Measurements from ENCODE around the gene AKAP8. TPM values are rescaled to one million over a fixed set of nuclear protein-coding genes. Genes with fewer than 3 reads are reported as not detected.

Gene AKAP8
- total and polyA plus RNA-seq, 8 donors: 9.5 to 38.7 (median 21.4) TPM

GRCh38 chr19:15330801-15331418 is 48.7 kb downstream of the AKAP8 start:
- TF ChIP-seq POLR2AphosphoS5 (IDR thresholded peaks at IDR 0.05) (peak in 1 of 3 donors; percentile 39), POLR2A (IDR thresholded peaks at IDR 0.05) (no peak)
- H3K27ac ChIP-seq: peak overlapping the region; percentile 92 to 99 (median 98)
- H3K36me3 ChIP-seq: no peaks in the 10 kb centered on the region
- intact Hi-C loops (cut with DNase I; ENCODE audit: low total_unique reads): no loop called here
- peak in 1 of 2 donors; percentile 65 for DNase-seq
- H3K4me1 ChIP-seq: peaks cover 57 to 70% (median 61%) of the 10 kb centered on the region in 4 donors
- peak overlapping the region; percentile 85 to 94 (median 92) for H3K4me3 ChIP-seq
- H3K9me3 ChIP-seq: no peaks in the 10 kb centered on the region
- no peaks in the 10 kb centered on the region for H3K27me3 ChIP-seq
- WGBS, 5 donors: 5 to 6% (median 5%) methylated on average over 17 of the region's 17 CpGs

DNA sequence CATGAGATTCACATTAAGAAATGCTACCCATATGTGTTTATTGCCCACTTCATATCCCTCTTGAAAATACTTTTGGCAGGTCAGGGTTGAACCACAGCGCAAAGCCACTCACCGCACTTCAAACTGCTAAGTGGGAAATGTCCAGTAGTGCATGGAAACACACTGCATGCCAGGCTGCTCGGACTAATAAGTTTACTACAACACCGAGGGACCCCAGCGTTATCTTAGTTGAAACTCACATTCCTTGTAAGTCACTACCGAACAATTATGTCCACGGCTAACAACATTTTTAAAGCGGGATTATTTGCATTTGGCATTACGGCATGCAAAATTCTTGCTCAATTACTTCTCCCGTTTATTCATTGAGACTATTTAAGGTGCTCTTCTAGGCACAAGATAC is 51.3 kb downstream of the AKAP8 start:
- 56 to 66% (median 62%) methylated on average over 10 of the region's 10 CpGs for WGBS, 5 donors
- intact Hi-C loops (cut with DNase I; ENCODE audit: low total_unique reads): loop anchor here (10.0 kb wide), 1 partner anchor 64 kb away; no protein-coding TSS in a partner anchor
- no peak overlapping the region for H3K4me3 ChIP-seq

DNA sequence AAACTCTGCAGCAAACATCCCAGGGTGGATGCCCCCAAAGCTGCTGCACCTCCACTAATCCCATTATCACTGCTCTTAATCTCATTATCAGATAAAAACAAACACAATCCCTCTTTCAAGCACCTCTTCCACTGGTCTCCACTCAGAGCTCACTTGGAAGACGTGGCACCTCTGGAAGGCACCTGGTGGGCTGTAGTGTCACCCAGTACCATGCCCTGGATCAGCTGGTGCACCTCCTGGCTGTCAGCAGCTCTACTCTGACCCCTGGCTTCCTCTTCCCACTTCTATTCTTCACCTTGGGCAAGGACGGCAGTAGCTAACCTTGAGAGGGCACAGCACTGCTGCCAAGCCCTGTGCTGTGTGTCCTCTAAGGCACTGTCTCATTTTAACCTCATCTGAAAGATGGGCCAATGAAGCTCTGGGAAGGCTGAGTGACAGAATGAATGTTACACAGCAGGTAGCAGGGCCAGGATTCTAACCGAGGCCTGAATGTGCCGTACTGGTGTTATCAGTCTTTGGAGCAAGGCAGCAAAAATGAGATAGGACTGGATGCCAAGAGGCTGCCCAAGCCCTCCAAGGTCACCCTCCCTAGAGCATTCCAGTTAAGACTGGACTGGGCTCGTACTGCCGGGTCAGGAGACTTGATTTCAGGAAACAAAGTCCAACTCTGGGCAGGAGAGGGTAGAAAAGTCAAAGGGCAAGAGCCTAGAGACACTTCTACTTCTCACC is 54.6 kb downstream of the AKAP8 start:
- Histone ChIP-seq H3K9me3 (no peaks in the 10 kb centered on the region), H3K27me3 (no peaks in the 10 kb centered on the region), H3K36me3 (no peaks in the 10 kb centered on the region), H3K27ac (peak overlapping the region; percentile 31 to 79 (median 62)), H3K4me1 (peaks cover 86 to 100% (median 93%) of the 10 kb centered on the region in 4 donors), H3K4me3 (peak overlapping the region in 1 of 4 donors; percentile 8)
- no peak for TF ChIP-seq POLR2AphosphoS5 (IDR thresholded peaks at IDR 0.05)
- TF ChIP-seq POLR2A (IDR thresholded peaks at IDR 0.05): no peak
- no peak for TF ChIP-seq EP300 (IDR thresholded peaks at IDR 0.05)
- no peak for TF ChIP-seq CTCF (IDR thresholded peaks at IDR 0.05)
- peak; percentile 58 to 63 for DNase-seq
- 21 to 28% (median 23%) methylated on average over 6 of the region's 6 CpGs for WGBS, 5 donors
- intact Hi-C loops (cut with DNase I; ENCODE audit: low total_unique reads): loop anchor here (10.0 kb wide), 1 partner anchor 60 kb away; no protein-coding TSS in a partner anchor

More for the DNA sequence above, 51.3 kb downstream of the AKAP8 start:
- H3K27ac ChIP-seq: peak overlapping the region in 2 of 5 donors; percentile 25 to 98
- no peaks in the 10 kb centered on the region for H3K9me3 ChIP-seq
- H3K4me1 ChIP-seq: peaks cover 77 to 84% (median 82%) of the 10 kb centered on the region in 4 donors
- DNase-seq: no peak
- no peaks in the 10 kb centered on the region for H3K36me3 ChIP-seq
- TF ChIP-seq EP300 (IDR thresholded peaks at IDR 0.05) (no peak), POLR2AphosphoS5 (IDR thresholded peaks at IDR 0.05) (no peak), CTCF (IDR thresholded peaks at IDR 0.05) (no peak), POLR2A (IDR thresholded peaks at IDR 0.05) (no peak)
- H3K27me3 ChIP-seq: no peaks in the 10 kb centered on the region

GRCh38 chr19:15323496-15324235 is 55.9 kb downstream of the AKAP8 start:
- intact Hi-C loops (cut with DNase I; ENCODE audit: low total_unique reads): loop anchor here (10.0 kb wide), 1 partner anchor 59 kb away; no protein-coding TSS in a partner anchor
- TF ChIP-seq POLR2AphosphoS5 (IDR thresholded peaks at IDR 0.05) (peak; percentile 21 to 71 (median 56)), POLR2A (IDR thresholded peaks at IDR 0.05) (no peak)

GRCh38 chr19:15321739-15322138 is 57.8 kb downstream of the AKAP8 start:
- H3K27ac ChIP-seq: peak overlapping the region in 3 of 5 donors; percentile 3 to 79 (median 37)
- intact Hi-C loops (cut with DNase I; ENCODE audit: low total_unique reads): loop anchor here (10.0 kb wide), 1 partner anchor 57 kb away; no protein-coding TSS in a partner anchor

More at GRCh38 chr19:15323496-15324235, 55.9 kb downstream of the AKAP8 start:
- Histone ChIP-seq H3K4me3 (no peak overlapping the region), H3K27ac (peak overlapping the region; percentile 51 to 79 (median 67)), H3K9me3 (no peaks in the 10 kb centered on the region), H3K36me3 (no peaks in the 10 kb centered on the region), H3K27me3 (no peaks in the 10 kb centered on the region), H3K4me1 (peaks cover 86 to 100% (median 93%) of the 10 kb centered on the region in 4 donors)
- DNase-seq: peak; percentile 57 to 64
- 19 to 26% (median 21%) methylated on average over 5 of the region's 5 CpGs for WGBS, 5 donors

More at GRCh38 chr19:15321739-15322138, 57.8 kb downstream of the AKAP8 start:
- H3K36me3 ChIP-seq: no peaks in the 10 kb centered on the region
- H3K4me3 ChIP-seq: no peak overlapping the region
- no peaks in the 10 kb centered on the region for H3K9me3 ChIP-seq
- no peaks in the 10 kb centered on the region for H3K27me3 ChIP-seq
- no peak for TF ChIP-seq POLR2A (IDR thresholded peaks at IDR 0.05)
- no peak for TF ChIP-seq EP300 (IDR thresholded peaks at IDR 0.05)
- DNase-seq: no peak
- peaks cover 86 to 100% (median 94%) of the 10 kb centered on the region in 4 donors for H3K4me1 ChIP-seq
- 44 to 67% (median 55%) methylated on average over 2 of the region's 2 CpGs for WGBS, 5 donors
